Hematopoietic multipotent progenitor cell treated with erythropoietin and hydrocortisone succinate and interleukin-3 and kit ligand, for 4 days (in vitro differentiated cells): Measurements from ENCODE around the gene FBXW5.
A peak's percentile ranks its signal among the peaks of the same experiment; 100 is the strongest.

Experiments
- DNase-seq: peaks from one replicate; pipeline ENCODE4 v3.0.0-alpha.2; 2015

Gene FBXW5

GRCh38 chr9:136944519-136945332 lies at the start of gene FBXW5, which contains the start of gene C8G:
TSS of gene FBXW5 (minus strand) at chr9:136944738. CDS start at chr9:136944083, 655 bp downstream.
TSS of gene C8G (plus strand) at chr9:136945243. CDS start at chr9:136945321, 78 bp downstream.
- DNase-seq = peak; percentile 98

GRCh38 chr9:136992819-136993369 lies 48.4 kb upstream of the FBXW5 start:
- DNase-seq = no peak

- DNase-seq = peak; percentile 97
Observed at GRCh38 chr9:136991993-136992818, 47.7 kb upstream of the FBXW5 start, which contains the start of gene PAXX. TSS of gene PAXX (plus strand) at chr9:136992422. CDS start at chr9:136992444, 22 bp downstream.

GRCh38 chr9:136990242-136990911 lies 45.8 kb upstream of the FBXW5 start:
- DNase-seq = no peak

- DNase-seq = no peak
Observed at GRCh38 chr9:136988872-136989271, 44.3 kb upstream of the FBXW5 start.

GRCh38 chr9:136985853-136986252 lies 41.3 kb upstream of the FBXW5 start:
- no peak for DNase-seq

GRCh38 chr9:136985027-136985602 lies 40.6 kb upstream of the FBXW5 start:
- no peak for DNase-seq

- no peak for DNase-seq
Observed at GRCh38 chr9:136984464-136985026, 40.0 kb upstream of the FBXW5 start.

GRCh38 chr9:136983656-136984314 lies 39.2 kb upstream of the FBXW5 start:
- DNase-seq = no peak

GRCh38 chr9:136983167-136983566 lies 38.6 kb upstream of the FBXW5 start:
- no peak for DNase-seq

GRCh38 chr9:136982232-136983051 lies 37.9 kb upstream of the FBXW5 start, which contains the start of gene LCNL1:
TSS of gene LCNL1 (plus strand) at chr9:136982993. CDS start at chr9:136983587, 594 bp downstream.
- DNase-seq = no peak

- DNase-seq = no peak
Observed at GRCh38 chr9:136981588-136982231, 37.2 kb upstream of the FBXW5 start.

- no peak for DNase-seq
Observed at GRCh38 chr9:136980669-136981478, 36.3 kb upstream of the FBXW5 start.

- DNase-seq = no peak
Observed at GRCh38 chr9:136979769-136980587, 35.4 kb upstream of the FBXW5 start.

- DNase-seq = no peak
Observed at GRCh38 chr9:136978865-136979544, 34.5 kb upstream of the FBXW5 start.

- DNase-seq = peak; percentile 86
Observed at GRCh38 chr9:136978073-136978864, 33.7 kb upstream of the FBXW5 start.

GRCh38 chr9:136977649-136978072 lies 33.1 kb upstream of the FBXW5 start:
- DNase-seq = no peak
